A549 (cell line): Measurements from ENCODE around the gene MYO1D.

ENCODE experiments used
- CBX2 ChIP-seq: fragments of 200-600 bp; sonication (generic); IDR thresholded peaks from 2 replicates; pipeline ENCODE4 v1.6.1; 2016; ENCODE audit warnings: low read depth, mild to moderate bottlenecking, borderline replicate concordance
- CEBPB ChIP-seq, 2 experiments: fragments of >200 bp in 1 of 2; sonication (Bioruptor Twin) in 1 of 2; formaldehyde crosslinking in 1 of 2; IDR thresholded peaks; 2 replicates each; pipeline ENCODE4 v1.6.1; 2012 to 2016
- CHD2 ChIP-seq: fragments of 150-350 bp; IDR thresholded peaks from 2 replicates; pipeline ENCODE4 v1.6.1; 2014; ENCODE audit warnings: low read length; ENCODE audit not compliant: partially characterized antibody
- ESRRA ChIP-seq: fragments of 150-350 bp; IDR thresholded peaks from 2 replicates; pipeline ENCODE4 v1.6.1; 2014; ENCODE audit warnings: mild to moderate bottlenecking, low read length, borderline replicate concordance
- HDAC2 ChIP-seq: fragments of 200-600 bp; sonication (generic); IDR thresholded peaks from 2 replicates; pipeline ENCODE4 v1.6.1; 2016
- JUNB ChIP-seq: fragments of >200 bp; sonication (Bioruptor Twin); formaldehyde crosslinking; IDR thresholded peaks from 2 replicates; pipeline ENCODE4 v1.6.1; 2016
- MYC ChIP-seq: IDR thresholded peaks from 2 replicates; pipeline ENCODE4 v1.6.1; 2012; ENCODE audit warnings: mild to moderate bottlenecking, inconsistent platforms, low read length, improper control_type of control experiment, borderline replicate concordance
- POLR2A ChIP-seq: IDR thresholded peaks from 2 replicates; pipeline ENCODE4 v1.6.1; 2012; ENCODE audit warnings: mild to moderate bottlenecking, low read length
- REST ChIP-seq: fragments of 200-600 bp; sonication (generic); IDR thresholded peaks from 2 replicates; pipeline ENCODE4 v1.6.1; 2016; ENCODE audit warnings: antibody characterized with exemption, mild to moderate bottlenecking, moderate library complexity
- TF ChIP-seq, protein P1 (sequence below): fragments of >200 bp; sonication (Bioruptor Twin); formaldehyde crosslinking; IDR thresholded peaks from 3 replicates; pipeline ENCODE4 v1.5.1; 2016
- TF ChIP-seq, protein P2 (sequence below): fragments of 450-650 bp; IDR thresholded peaks from 2 replicates; pipeline ENCODE4 v1.6.1; 2014; ENCODE audit warnings: antibody characterized with exemption

- TF ChIP-seq HDAC2 (no peak), MYC (no peak), JUNB (no peak), POLR2A (no peak), REST (no peak), ESRRA (no peak), CEBPB (IDR thresholded peaks at IDR 0.05) (no peak), CBX2 (no peak), CHD2 (no peak)
- TF ChIP-seq, protein P1, sequence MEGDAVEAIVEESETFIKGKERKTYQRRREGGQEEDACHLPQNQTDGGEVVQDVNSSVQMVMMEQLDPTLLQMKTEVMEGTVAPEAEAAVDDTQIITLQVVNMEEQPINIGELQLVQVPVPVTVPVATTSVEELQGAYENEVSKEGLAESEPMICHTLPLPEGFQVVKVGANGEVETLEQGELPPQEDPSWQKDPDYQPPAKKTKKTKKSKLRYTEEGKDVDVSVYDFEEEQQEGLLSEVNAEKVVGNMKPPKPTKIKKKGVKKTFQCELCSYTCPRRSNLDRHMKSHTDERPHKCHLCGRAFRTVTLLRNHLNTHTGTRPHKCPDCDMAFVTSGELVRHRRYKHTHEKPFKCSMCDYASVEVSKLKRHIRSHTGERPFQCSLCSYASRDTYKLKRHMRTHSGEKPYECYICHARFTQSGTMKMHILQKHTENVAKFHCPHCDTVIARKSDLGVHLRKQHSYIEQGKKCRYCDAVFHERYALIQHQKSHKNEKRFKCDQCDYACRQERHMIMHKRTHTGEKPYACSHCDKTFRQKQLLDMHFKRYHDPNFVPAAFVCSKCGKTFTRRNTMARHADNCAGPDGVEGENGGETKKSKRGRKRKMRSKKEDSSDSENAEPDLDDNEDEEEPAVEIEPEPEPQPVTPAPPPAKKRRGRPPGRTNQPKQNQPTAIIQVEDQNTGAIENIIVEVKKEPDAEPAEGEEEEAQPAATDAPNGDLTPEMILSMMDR: no peak
- TF ChIP-seq, protein P2, sequence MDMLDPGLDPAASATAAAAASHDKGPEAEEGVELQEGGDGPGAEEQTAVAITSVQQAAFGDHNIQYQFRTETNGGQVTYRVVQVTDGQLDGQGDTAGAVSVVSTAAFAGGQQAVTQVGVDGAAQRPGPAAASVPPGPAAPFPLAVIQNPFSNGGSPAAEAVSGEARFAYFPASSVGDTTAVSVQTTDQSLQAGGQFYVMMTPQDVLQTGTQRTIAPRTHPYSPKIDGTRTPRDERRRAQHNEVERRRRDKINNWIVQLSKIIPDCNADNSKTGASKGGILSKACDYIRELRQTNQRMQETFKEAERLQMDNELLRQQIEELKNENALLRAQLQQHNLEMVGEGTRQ: no peak
Measured at GRCh38 chr17:32696426-32696825, 180.5 kb downstream of the MYO1D start.
